GM12878 (cell line): Measurements from ENCODE around the gene PGC. TPM values are rescaled to one million over a fixed set of nuclear protein-coding genes. Genes with fewer than 3 reads are reported as not detected.

Experiments
- ATAC-seq: fragments of 200-7000 bp; cut with Tn5 transposase; 3 replicates; pipeline ENCODE4 v1.9.1; 2020; ENCODE audit warnings: mild to moderate bottlenecking, moderate library complexity
- BruUV-seq: library from RNA; stranded (reverse); fragments of 400-500 nt; replicated peaks from 2 replicates; lab custom pipeline; 2021; lab: Mats Ljungman, UMichigan
- CTCF ChIA-PET: fragments of 300-600 bp; sonication (Branson Sonifier 250); formaldehyde crosslinking; extraction: SDS; loops from one replicate; lab custom pipeline; 2021; ENCODE audit warnings: inconsistent platforms; lab: Yijun Ruan, JAX
- POLR2A ChIA-PET: fragments of 350-600 bp; formaldehyde crosslinking; extraction: SDS; loops from one replicate; lab custom pipeline; 2021; ENCODE audit warnings: inconsistent platforms; lab: Charles Lee
- RAD21 ChIA-PET: fragments of 300-600 bp; sonication (Branson Sonifier 250); formaldehyde crosslinking; loops from one replicate; lab custom pipeline; 2023; ENCODE audit warnings: antibody characterized with exemption; ENCODE audit not compliant: unreplicated experiment; lab: Charles Lee
- SMC1A ChIA-PET: fragments of 300-600 bp; sonication (Branson Sonifier 250); formaldehyde crosslinking; loops from one replicate; lab custom pipeline; 2023; ENCODE audit not compliant: unreplicated experiment, uncharacterized antibody; lab: Charles Lee
- DNase-seq: peaks from one replicate; pipeline ENCODE4 v3.0.0-alpha.2; 2011; ENCODE audit warnings: low read depth, low spot score
- FAIRE-seq: peaks from 3 replicates; lab custom pipeline; 2011; peaks lifted over from hg19 to GRCh38; lab: Jason Lieb, UNC
- H2AFZ ChIP-seq: 2 replicates; pipeline ENCODE4 v1.6.0; 2011; ENCODE audit warnings: low read depth, low read length, control low read depth; ENCODE audit not compliant: control insufficient read depth
- H3K27ac ChIP-seq: 2 replicates; pipeline ENCODE4 v1.5.1; 2011; ENCODE audit warnings: control low read depth; ENCODE audit not compliant: control insufficient read depth, insufficient read depth
- H3K27me3 ChIP-seq, 2 experiments: replicated peaks in 1 of 2; 2 replicates each; pipeline versions ENCODE4 v1.6.0 to v1.6.1; 2011; ENCODE audit warnings: low read length in 1 of 2; ENCODE audit not compliant: control insufficient read depth in 2 of 2, insufficient read depth in 2 of 2
- H3K36me3 ChIP-seq, 2 experiments: 2 replicates each; pipeline ENCODE4 v1.5.1; 2011; ENCODE audit warnings: low read length in 1 of 2; ENCODE audit not compliant: control insufficient read depth in 2 of 2, insufficient read depth in 2 of 2
- H3K4me1 ChIP-seq: 2 replicates; pipeline ENCODE4 v1.6.1; 2011; ENCODE audit warnings: mild to moderate bottlenecking, low read length, moderate library complexity, mixed read lengths; ENCODE audit not compliant: control insufficient read depth, insufficient read depth
- H3K4me2 ChIP-seq: 2 replicates; pipeline ENCODE4 v1.6.0; 2011; ENCODE audit warnings: control low read depth; ENCODE audit not compliant: control insufficient read depth, insufficient read depth
- H3K4me3 ChIP-seq: fragments of 200-600 bp; sonication (generic); 2 replicates; pipeline ENCODE4 v1.5.1; 2016
- H3K79me2 ChIP-seq: 2 replicates; pipeline ENCODE4 v1.6.0; 2011; ENCODE audit warnings: low read length; ENCODE audit not compliant: control insufficient read depth, insufficient read depth
- H3K9ac ChIP-seq: 2 replicates; pipeline ENCODE4 v1.8.0; 2011; ENCODE audit warnings: low read length, control low read depth, mixed read lengths; ENCODE audit not compliant: control insufficient read depth, insufficient read depth
- H3K9me3 ChIP-seq: replicated peaks from 3 replicates; pipeline ENCODE4 v1.5.1; 2011; ENCODE audit warnings: mild to moderate bottlenecking, low read length; ENCODE audit not compliant: control insufficient read depth, insufficient read depth
- H4K20me1 ChIP-seq: 2 replicates; pipeline ENCODE4 v1.6.0; 2011; ENCODE audit not compliant: control insufficient read depth, insufficient read depth
- EED ChIP-seq: sonication (generic); IDR thresholded peaks from 2 replicates; pipeline ENCODE4 v1.6.1; 2016; ENCODE audit warnings: antibody characterized with exemption, low read depth
- GATAD2B ChIP-seq: fragments of 450-650 bp; conservative IDR thresholded peaks from 2 replicates; pipeline ENCODE4 v1.6.1; 2017; ENCODE audit warnings: low read depth, mild to moderate bottlenecking, moderate library complexity
- MTA3 ChIP-seq: IDR thresholded peaks from 2 replicates; pipeline ENCODE4 v1.6.1; 2012; ENCODE audit warnings: low read length, inconsistent platforms, borderline replicate concordance
- PML ChIP-seq: IDR thresholded peaks from 2 replicates; pipeline ENCODE4 v1.6.1; 2012; ENCODE audit warnings: low read length, inconsistent platforms
- RAD21 ChIP-seq: IDR thresholded peaks from 2 replicates; pipeline ENCODE4 v1.6.1; 2011; ENCODE audit warnings: mild to moderate bottlenecking, low read depth, low read length, moderate library complexity; ENCODE audit not compliant: insufficient read depth
- RUNX3 ChIP-seq: IDR thresholded peaks from 2 replicates; pipeline ENCODE4 v1.6.1; 2012; ENCODE audit warnings: low read length, inconsistent platforms
- SPI1 ChIP-seq: IDR thresholded peaks from 2 replicates; pipeline ENCODE4 v1.6.1; 2011; ENCODE audit warnings: low read depth, mild to moderate bottlenecking, low read length, moderate library complexity, borderline replicate concordance; ENCODE audit not compliant: insufficient read depth
- WGBS: methylation state at CpG from one replicate; pipeline ENCODE4 v1.1.6; 2016; ENCODE audit warnings: low lambda C conversion rate; ENCODE audit not compliant: insufficient replicate concordance, insufficient coverage; ENCODE audit errors: missing lambda C conversion rate; 5-methylcytosine and 5-hydroxymethylcytosine counted together
- in situ Hi-C: fragments of 300-500 bp; cut with MboI; formaldehyde crosslinking; loops from 9 replicates; pipeline ENCODE4 v1.14.3; 2018; ENCODE audit warnings: mixed read lengths
- intact Hi-C: fragments of 100-400 bp; cut with micrococcal nuclease; formaldehyde crosslinking; loops from one replicate; pipeline ENCODE4 v1.14.2; 2022; ENCODE audit not compliant: unreplicated experiment
- polyA plus RNA-seq, 11 experiments: library from polyadenylated mRNA; depleted of rRNA in 4 of 11; unstranded in 6 of 11; stranded (reverse) in 5 of 11; fragments of >200 nt; fragmentation: Nextera tagmentation in 4 of 11; fragmentation: Illumina TruSeq in 1 of 11; extraction: Ambion mirVana in 4 of 11; extraction: Trizol in 1 of 11; gene quantifications; 1 replicate in 1 of 11; 2 replicates in 10 of 11; pipeline versions ENCODE4 v1.2.1 to v1.2.3, GENCODE V29; 2011 to 2016; ENCODE audit warnings: inconsistent platforms in 2 of 11, missing spikeins in 2 of 11, low read depth in 1 of 11
- total RNA-seq, 4 experiments: library from RNA; depleted of rRNA in 3 of 4; stranded (reverse); fragments of >200 nt in 3 of 4; fragmentation: Illumina TruSeq in 1 of 4; extraction: Trizol in 1 of 4; gene quantifications; 2 replicates each; pipeline versions ENCODE4 v1.2.1 to v1.2.3, GENCODE V29; 2013 to 2021
- TF ChIP-seq, protein P1 (sequence below): fragments of 450-650 bp; IDR thresholded peaks from 2 replicates; pipeline ENCODE4 v1.6.1; 2017; ENCODE audit warnings: mild to moderate bottlenecking, moderate library complexity

Gene PGC
- total and polyA plus RNA-seq, 10 of the 15 experiments (the other 5 are each of a cell fraction or from before 2014, with no cell fraction given): 0.26 TPM; not detected in 9

DNA sequence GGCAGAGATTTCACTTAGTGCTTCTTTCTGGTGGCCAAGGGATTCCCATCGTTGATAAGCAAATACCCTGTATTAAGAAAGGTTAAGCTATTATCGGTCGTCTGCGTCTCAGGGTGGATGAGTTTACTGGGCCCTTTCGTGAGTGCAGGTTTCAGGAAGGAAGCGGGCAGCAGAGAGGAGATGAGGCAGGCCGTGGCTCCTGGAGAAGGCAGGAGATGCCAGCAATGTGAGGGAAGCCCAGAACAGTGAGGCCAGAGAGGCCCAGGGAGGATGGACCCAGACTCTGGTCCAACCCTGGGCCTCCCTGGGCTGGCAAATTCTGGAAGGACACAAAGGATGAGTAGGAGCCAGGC lies 23.0 kb downstream of the PGC start:
- Histone ChIP-seq H3K27ac (peak overlapping the region; percentile 97), H4K20me1 (peaks cover 2% of the 10 kb centered on the region; the same call in 1 of the 2 replicates), H3K9ac (peak overlapping the region; percentile 91), H3K9me3 (no peaks in the 10 kb centered on the region), H3K4me1 (peaks cover 77% of the 10 kb centered on the region), H2AFZ (no peak overlapping the region; the same call in 1 of the 2 replicates), H3K4me3 (peak overlapping the region; percentile 81), H3K36me3 (peaks cover 2 to 3% of the 10 kb centered on the region in 2 experiments; a peak in 2 of 4 replicates), H3K79me2 (peaks cover 100% of the 10 kb centered on the region), H3K4me2 (peak overlapping the region; percentile 99), H3K27me3 (no peaks in the 10 kb centered on the region)
- BruUV-seq: no TSS peak
- WGBS: 0% methylated on average over 7 of the region's 7 CpGs
- no peak for DNase-seq
- CTCF ChIA-PET: interaction anchor here (0.7 to 6.9 kb wide), 7 partner anchors 9 to 498 kb away, joined by 3 to 84 read pairs (median 7); partner anchors contain the start of genes TAF8 and TFEB
- FAIRE-seq: peak; percentile 49
- SMC1A ChIA-PET: interaction anchor here (1.2 to 6.4 kb wide), 4 partner anchors 7 to 17 kb away, joined by 3 to 101 read pairs (median 46); no protein-coding TSS in a partner anchor
- POLR2A ChIA-PET: interaction anchor here (3.4 to 13.0 kb wide), 4 partner anchors 7 to 390 kb away, joined by 16 to 293 read pairs (median 117); partner anchors contain the start of gene TFEB
- intact Hi-C loops: loop anchor here (2.0 kb wide), 1 partner anchor 17 kb away; no protein-coding TSS in a partner anchor
- ATAC-seq: peak; percentile 6
- TF ChIP-seq, protein P1, sequence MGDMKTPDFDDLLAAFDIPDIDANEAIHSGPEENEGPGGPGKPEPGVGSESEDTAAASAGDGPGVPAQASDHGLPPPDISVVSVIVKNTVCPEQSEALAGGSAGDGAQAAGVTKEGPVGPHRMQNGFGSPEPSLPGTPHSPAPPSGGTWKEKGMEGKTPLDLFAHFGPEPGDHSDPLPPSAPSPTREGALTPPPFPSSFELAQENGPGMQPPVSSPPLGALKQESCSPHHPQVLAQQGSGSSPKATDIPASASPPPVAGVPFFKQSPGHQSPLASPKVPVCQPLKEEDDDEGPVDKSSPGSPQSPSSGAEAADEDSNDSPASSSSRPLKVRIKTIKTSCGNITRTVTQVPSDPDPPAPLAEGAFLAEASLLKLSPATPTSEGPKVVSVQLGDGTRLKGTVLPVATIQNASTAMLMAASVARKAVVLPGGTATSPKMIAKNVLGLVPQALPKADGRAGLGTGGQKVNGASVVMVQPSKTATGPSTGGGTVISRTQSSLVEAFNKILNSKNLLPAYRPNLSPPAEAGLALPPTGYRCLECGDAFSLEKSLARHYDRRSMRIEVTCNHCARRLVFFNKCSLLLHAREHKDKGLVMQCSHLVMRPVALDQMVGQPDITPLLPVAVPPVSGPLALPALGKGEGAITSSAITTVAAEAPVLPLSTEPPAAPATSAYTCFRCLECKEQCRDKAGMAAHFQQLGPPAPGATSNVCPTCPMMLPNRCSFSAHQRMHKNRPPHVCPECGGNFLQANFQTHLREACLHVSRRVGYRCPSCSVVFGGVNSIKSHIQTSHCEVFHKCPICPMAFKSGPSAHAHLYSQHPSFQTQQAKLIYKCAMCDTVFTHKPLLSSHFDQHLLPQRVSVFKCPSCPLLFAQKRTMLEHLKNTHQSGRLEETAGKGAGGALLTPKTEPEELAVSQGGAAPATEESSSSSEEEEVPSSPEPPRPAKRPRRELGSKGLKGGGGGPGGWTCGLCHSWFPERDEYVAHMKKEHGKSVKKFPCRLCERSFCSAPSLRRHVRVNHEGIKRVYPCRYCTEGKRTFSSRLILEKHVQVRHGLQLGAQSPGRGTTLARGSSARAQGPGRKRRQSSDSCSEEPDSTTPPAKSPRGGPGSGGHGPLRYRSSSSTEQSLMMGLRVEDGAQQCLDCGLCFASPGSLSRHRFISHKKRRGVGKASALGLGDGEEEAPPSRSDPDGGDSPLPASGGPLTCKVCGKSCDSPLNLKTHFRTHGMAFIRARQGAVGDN: peak; percentile 12; the same call in 1 of the 2 replicates
- TF ChIP-seq MTA3 (0 out of 2 replicates have a peak, but pooled peaks have one; percentile 29), EED (peak; percentile 41; the same call in 1 of the 2 replicates), SPI1 (0 out of 2 replicates have a peak, but pooled peaks have one; percentile 10), PML (0 out of 2 replicates have a peak, but pooled peaks have one; percentile 3), RAD21 (no peak), GATAD2B (no peak), RUNX3 (0 out of 2 replicates have a peak, but pooled peaks have one; percentile 10)
- in situ Hi-C loops: no loop called here
- RAD21 ChIA-PET: interaction anchor here (0.9 to 14.4 kb wide), 7 partner anchors 7 to 277 kb away, joined by 3 to 300 read pairs (median 17); no protein-coding TSS in a partner anchor
